ENCODE data around the gene SLAMF7.
"Not testable (repeated sequence)": the region's sequence is repeated elsewhere in the genome, so short reads cannot be mapped to it uniquely, and the experiment has no call there.

SLAMF7 gene

DNA sequence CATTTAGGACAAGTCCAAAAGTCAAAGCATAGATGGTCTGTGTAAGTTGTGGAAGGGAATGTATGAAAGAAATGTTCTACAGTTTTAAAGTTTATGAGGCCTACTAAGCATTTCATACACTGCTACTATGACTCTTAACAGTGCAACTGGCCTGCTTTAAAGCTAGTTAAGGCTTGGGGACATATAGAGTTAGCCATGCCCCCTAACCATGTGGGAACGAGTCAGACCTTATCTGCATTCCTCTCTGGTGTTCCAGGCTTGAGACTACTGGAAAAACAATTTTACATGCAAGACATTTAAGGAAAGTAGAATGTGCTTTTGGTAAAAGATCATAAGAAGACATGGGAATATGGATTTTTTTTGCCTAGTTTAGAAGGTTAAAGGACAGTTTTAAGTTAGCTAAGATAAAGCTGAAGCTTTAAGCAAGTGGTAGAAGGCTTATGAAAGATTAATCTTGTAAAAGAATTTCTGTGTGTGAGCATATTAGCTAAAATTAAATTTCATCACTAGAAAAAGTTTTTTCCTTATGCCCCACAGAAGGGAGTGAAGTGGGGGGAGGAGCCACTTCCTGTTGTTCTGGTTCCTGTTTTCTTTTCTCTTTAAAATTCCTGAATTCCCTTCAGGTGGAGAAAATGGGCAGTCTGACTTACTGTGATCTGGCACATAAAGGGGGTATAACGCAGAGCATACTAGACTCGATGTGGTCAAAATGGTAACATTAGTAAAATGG is 18.5 kb upstream of the SLAMF7 start:
- Histone ChIP-seq H3K27ac (ENCODE audit: insufficient read depth, low read depth, low read length, poor library complexity, severe bottlenecking) (no peak overlapping the region), H3K27me3 (ENCODE audit: control insufficient read depth, insufficient read depth, low read length, poor library complexity, severe bottlenecking) (no peaks in the 10 kb centered on the region), H3K4me3 (ENCODE audit: insufficient read depth, low read depth, low read length) (no peak overlapping the region), H3K4me1 (ENCODE audit: control insufficient read depth, insufficient read depth, low read length) (peaks cover 11% of the 10 kb centered on the region), H3K9me3 (ENCODE audit: control insufficient read depth, low read length) (no peaks in the 10 kb centered on the region), H3K36me3 (ENCODE audit: control insufficient read depth, insufficient read depth, low read length) (no peaks in the 10 kb centered on the region)
- 92% methylated on average over 3 of the region's 3 CpGs for WGBS, 2 experiments

DNA sequence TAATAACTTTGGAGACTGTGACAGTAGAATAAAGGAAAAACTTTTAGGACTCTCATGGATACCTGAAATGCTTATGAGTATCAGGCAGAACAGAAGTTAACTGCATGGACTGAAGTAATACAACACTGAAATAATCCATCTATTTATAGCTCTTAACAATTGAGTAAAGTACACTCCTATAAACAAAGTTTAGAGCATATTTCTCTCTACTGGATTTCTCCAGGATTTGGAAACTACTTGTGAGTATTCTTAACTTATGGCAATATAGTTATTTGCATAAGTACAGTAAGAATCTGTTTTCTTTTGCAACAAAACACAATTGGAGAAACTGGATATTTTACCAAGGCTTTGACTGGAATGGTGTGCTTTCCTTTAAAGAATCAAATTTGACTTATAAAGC is 17.6 kb upstream of the SLAMF7 start:
- H3K36me3 ChIP-seq (ENCODE audit: control insufficient read depth, insufficient read depth, low read length): no peaks in the 10 kb centered on the region
- no peaks in the 10 kb centered on the region for H3K9me3 ChIP-seq (ENCODE audit: control insufficient read depth, low read length)
- H3K4me1 ChIP-seq (ENCODE audit: control insufficient read depth, insufficient read depth, low read length): peaks cover 11% of the 10 kb centered on the region
- no peak overlapping the region for H3K27ac ChIP-seq (ENCODE audit: insufficient read depth, low read depth, low read length, poor library complexity, severe bottlenecking)
- no peak overlapping the region for H3K4me3 ChIP-seq (ENCODE audit: insufficient read depth, low read depth, low read length)
- no peaks in the 10 kb centered on the region for H3K27me3 ChIP-seq (ENCODE audit: control insufficient read depth, insufficient read depth, low read length, poor library complexity, severe bottlenecking)

DNA sequence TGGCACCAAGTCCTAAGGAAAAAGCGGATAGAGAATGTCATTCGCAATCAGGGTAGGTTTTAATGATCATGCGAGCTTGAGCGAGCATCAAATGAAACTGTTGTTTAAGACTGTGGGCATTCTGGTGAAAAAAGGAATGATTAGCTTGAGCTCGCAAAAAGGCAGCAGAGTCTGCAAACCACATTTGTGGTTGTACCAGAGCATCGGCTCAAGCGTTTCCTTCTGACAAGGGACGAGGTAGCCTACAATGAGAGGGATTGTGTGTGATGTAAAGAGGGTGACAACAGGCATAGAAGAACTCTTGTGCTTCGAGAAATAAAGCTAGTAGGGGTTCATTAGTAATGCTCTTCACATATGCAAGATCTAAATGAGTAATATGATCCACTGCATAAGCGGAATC is 16.3 kb upstream of the SLAMF7 start:
- no peaks in the 10 kb centered on the region for H3K27me3 ChIP-seq (ENCODE audit: control insufficient read depth, insufficient read depth, low read length, poor library complexity, severe bottlenecking)
- no peak overlapping the region for H3K27ac ChIP-seq (ENCODE audit: insufficient read depth, low read depth, low read length, poor library complexity, severe bottlenecking)
- WGBS, 2 experiments: 79 to 80% methylated on average over 10 of the region's 10 CpGs
- no peaks in the 10 kb centered on the region for H3K9me3 ChIP-seq (ENCODE audit: control insufficient read depth, low read length)
- H3K4me3 ChIP-seq (ENCODE audit: insufficient read depth, low read depth, low read length): no peak overlapping the region
- H3K4me1 ChIP-seq (ENCODE audit: control insufficient read depth, insufficient read depth, low read length): peaks cover 11% of the 10 kb centered on the region
- no peaks in the 10 kb centered on the region for H3K36me3 ChIP-seq (ENCODE audit: control insufficient read depth, insufficient read depth, low read length)

DNA sequence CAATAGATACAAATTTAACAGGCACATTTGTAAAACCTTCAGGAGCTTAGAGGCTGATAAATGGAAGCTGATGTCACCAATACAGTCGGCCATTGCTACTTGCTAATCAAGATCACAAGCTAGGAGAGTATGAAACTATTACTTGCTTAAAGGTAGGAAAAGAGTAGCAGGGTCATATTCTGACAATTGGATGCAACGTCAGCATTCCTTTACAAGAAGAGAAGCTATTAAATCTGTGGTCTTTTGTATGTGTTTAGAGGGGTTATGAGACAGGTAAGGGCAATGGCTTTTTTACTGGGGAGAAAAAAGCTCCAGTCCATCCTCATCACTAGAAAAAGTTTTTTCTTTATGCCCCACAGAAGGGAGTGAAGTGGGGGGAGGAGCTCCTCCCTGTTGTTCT is 15.7 kb upstream of the SLAMF7 start:
- H3K27ac ChIP-seq (ENCODE audit: insufficient read depth, low read depth, low read length, poor library complexity, severe bottlenecking): no peak overlapping the region
- no peaks in the 10 kb centered on the region for H3K36me3 ChIP-seq (ENCODE audit: control insufficient read depth, insufficient read depth, low read length)
- H3K9me3 ChIP-seq (ENCODE audit: control insufficient read depth, low read length): no peaks in the 10 kb centered on the region
- no peak overlapping the region for H3K4me3 ChIP-seq (ENCODE audit: insufficient read depth, low read depth, low read length)
- WGBS, 2 experiments: 90 to 95% methylated on average over 2 of the region's 2 CpGs
- peaks cover 11% of the 10 kb centered on the region for H3K4me1 ChIP-seq (ENCODE audit: control insufficient read depth, insufficient read depth, low read length)
- no peaks in the 10 kb centered on the region for H3K27me3 ChIP-seq (ENCODE audit: control insufficient read depth, insufficient read depth, low read length, poor library complexity, severe bottlenecking)

DNA sequence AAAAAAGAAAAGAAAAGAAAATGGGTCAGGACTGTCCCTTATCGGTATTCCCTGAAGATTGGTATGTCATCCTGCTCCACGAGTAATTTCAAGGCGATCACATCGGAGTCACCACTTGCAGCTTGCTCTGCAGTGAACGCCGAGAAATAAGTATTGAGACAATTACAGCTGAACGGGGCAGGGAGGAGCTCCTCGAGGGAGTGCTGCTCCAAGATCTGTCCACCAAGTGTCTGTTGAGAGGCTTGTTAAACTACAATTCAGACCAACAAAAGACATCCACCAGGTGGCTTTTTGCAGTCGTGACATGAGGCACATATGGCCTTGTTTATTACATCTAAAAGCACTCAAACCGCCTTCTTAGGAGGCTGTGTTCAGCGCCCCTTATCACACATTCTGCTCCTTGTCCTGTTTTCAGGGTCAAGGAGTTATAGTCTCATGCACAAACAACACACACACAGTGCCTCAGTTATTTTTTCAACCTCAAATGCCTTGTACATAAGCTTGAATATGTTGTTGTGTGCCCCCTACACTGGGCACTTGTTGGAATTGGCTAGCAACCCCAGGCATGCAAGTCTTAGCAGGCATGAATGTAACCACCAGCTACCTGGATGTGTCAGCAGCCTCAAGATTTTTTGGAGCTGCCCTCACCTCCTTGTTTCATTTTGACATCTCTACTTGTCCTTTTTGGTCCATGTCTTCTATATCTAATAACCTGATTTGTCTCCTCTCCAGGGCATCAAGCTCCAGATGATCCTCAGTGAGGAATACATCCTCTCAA is 14.4 kb upstream of the SLAMF7 start:
- no peak overlapping the region for H3K27ac ChIP-seq (ENCODE audit: insufficient read depth, low read depth, low read length, poor library complexity, severe bottlenecking)
- peaks cover 11% of the 10 kb centered on the region for H3K4me1 ChIP-seq (ENCODE audit: control insufficient read depth, insufficient read depth, low read length)
- H3K27me3 ChIP-seq (ENCODE audit: control insufficient read depth, insufficient read depth, low read length, poor library complexity, severe bottlenecking): no peaks in the 10 kb centered on the region
- no peak overlapping the region for H3K4me3 ChIP-seq (ENCODE audit: insufficient read depth, low read depth, low read length)
- H3K36me3 ChIP-seq (ENCODE audit: control insufficient read depth, insufficient read depth, low read length): no peaks in the 10 kb centered on the region
- WGBS, 2 experiments: 88 to 89% methylated on average over 11 of the region's 11 CpGs
- no peaks in the 10 kb centered on the region for H3K9me3 ChIP-seq (ENCODE audit: control insufficient read depth, low read length)

DNA sequence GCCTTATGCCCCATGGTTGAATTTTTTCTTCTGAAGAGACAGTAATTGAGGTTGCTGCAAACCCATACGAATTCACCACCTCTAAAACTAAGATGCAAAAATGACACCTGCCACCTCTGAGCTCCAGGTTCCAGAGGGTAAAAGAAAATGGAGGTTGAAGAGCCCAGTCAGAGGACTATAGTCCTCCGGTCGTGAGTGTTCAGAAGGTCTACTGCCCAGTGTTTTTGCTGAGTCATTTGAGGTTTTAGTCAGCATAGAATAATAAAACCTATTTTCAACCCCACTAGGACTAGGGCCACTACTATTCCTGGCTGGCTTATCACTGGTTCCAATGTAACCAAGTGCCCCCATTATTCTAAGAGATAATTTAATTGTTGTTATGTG is 12.9 kb upstream of the SLAMF7 start:
- no peak overlapping the region for H3K27ac ChIP-seq (ENCODE audit: insufficient read depth, low read depth, low read length, poor library complexity, severe bottlenecking)
- H3K27me3 ChIP-seq (ENCODE audit: control insufficient read depth, insufficient read depth, low read length, poor library complexity, severe bottlenecking): no peaks in the 10 kb centered on the region
- peaks cover 11% of the 10 kb centered on the region for H3K4me1 ChIP-seq (ENCODE audit: control insufficient read depth, insufficient read depth, low read length)
- H3K9me3 ChIP-seq (ENCODE audit: control insufficient read depth, low read length): no peaks in the 10 kb centered on the region
- 70 to 80% methylated on average over 3 of the region's 3 CpGs for WGBS, 2 experiments
- H3K4me3 ChIP-seq (ENCODE audit: insufficient read depth, low read depth, low read length): no peak overlapping the region
- no peaks in the 10 kb centered on the region for H3K36me3 ChIP-seq (ENCODE audit: control insufficient read depth, insufficient read depth, low read length)

DNA sequence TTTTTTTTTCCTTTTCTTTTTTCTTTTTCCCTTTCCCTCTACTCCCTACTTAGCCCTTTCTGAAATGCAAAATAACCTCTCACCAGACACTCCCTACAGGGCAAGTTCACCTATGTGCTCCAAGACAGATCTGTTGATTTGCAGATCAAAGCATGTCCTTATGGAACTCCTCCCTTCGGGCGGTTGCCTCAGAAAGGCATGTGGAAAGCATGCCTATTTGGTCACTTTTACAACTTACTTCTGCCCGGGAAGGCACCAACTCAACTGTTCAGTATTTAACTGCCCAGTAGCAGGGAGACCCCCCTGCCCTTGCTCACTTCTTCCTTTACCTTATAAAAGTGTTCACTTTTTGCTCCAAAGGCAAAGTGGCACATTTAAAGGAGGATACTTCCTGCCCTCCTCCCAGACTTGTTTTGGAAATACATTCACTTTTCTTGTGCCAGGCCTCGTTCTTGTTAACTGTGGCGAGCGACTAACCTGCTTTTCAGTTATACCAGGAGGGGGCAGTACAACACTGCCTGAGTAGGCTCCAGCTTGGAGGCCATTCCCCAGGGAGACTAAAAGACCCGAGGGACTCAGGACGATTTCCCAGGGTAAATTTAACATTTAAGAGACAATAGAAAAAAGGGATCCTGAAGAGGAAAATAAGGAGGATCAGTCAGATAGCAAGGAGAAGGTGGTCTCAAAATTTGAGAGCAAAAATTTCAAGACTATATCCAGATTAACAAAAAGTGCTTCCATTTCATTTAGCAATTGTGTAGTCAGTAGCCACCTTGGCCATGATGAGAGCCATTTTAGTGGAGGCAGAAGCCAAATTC is 12.3 kb upstream of the SLAMF7 start:
- H3K4me1 ChIP-seq (ENCODE audit: control insufficient read depth, insufficient read depth, low read length): peaks cover 11% of the 10 kb centered on the region
- no peaks in the 10 kb centered on the region for H3K36me3 ChIP-seq (ENCODE audit: control insufficient read depth, insufficient read depth, low read length)
- no peaks in the 10 kb centered on the region for H3K9me3 ChIP-seq (ENCODE audit: control insufficient read depth, low read length)
- no peak overlapping the region for H3K4me3 ChIP-seq (ENCODE audit: insufficient read depth, low read depth, low read length)
- no peak overlapping the region for H3K27ac ChIP-seq (ENCODE audit: insufficient read depth, low read depth, low read length, poor library complexity, severe bottlenecking)
- H3K27me3 ChIP-seq (ENCODE audit: control insufficient read depth, insufficient read depth, low read length, poor library complexity, severe bottlenecking): no peaks in the 10 kb centered on the region
- WGBS, 2 experiments: 13 to 14% methylated on average over 8 of the region's 8 CpGs

DNA sequence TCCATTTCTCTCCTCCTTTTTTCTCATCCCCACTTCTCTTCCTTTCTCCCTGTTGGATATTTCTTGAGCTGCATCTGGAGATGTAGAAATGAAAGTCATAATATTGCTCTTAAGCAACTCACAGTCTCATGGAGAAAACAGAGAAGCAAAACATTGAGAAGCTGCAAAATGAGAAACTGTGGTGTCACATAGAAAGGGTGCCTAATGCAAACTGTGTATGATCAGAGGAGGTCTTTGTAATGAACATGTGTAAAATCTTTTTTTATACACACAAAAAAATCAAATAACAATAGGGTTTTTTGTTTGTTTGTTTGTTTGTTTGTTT is 11.8 kb upstream of the SLAMF7 start:
- H3K4me1 ChIP-seq (ENCODE audit: control insufficient read depth, insufficient read depth, low read length): peaks cover 11% of the 10 kb centered on the region
- no peaks in the 10 kb centered on the region for H3K36me3 ChIP-seq (ENCODE audit: control insufficient read depth, insufficient read depth, low read length)
- no peak overlapping the region for H3K4me3 ChIP-seq (ENCODE audit: insufficient read depth, low read depth, low read length)
- no peak overlapping the region for H3K27ac ChIP-seq (ENCODE audit: insufficient read depth, low read depth, low read length, poor library complexity, severe bottlenecking)
- no peaks in the 10 kb centered on the region for H3K27me3 ChIP-seq (ENCODE audit: control insufficient read depth, insufficient read depth, low read length, poor library complexity, severe bottlenecking)
- no peaks in the 10 kb centered on the region for H3K9me3 ChIP-seq (ENCODE audit: control insufficient read depth, low read length)

DNA sequence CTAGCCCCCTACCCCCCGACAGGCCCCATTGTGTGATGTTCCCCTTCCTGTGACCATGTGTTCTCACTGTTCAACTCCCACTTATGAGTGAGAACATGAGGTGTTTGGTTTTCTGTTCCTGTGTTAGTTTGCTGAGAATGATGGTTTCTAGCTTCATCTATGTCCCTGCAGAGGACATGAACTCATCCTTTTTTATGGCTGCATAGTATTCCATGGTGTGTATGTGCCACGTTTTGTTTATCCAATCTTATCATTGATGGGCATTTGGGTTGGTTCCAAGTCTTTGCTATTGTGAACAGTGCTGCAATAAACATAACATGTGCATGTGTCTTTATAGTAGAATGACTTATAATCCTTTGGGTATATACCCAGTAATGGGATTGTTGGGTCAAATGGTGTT is 7.5 kb upstream of the SLAMF7 start:
- H3K27me3 ChIP-seq (ENCODE audit: control insufficient read depth, insufficient read depth, low read length, poor library complexity, severe bottlenecking); H3K36me3 ChIP-seq (ENCODE audit: control insufficient read depth, insufficient read depth, low read length); H3K9me3 ChIP-seq (ENCODE audit: control insufficient read depth, low read length); H3K4me3 ChIP-seq (ENCODE audit: insufficient read depth, low read depth, low read length); H3K4me1 ChIP-seq (ENCODE audit: control insufficient read depth, insufficient read depth, low read length); H3K27ac ChIP-seq (ENCODE audit: insufficient read depth, low read depth, low read length, poor library complexity, severe bottlenecking): not testable (repeated sequence)
- WGBS, 2 experiments: 76 to 88% methylated on average over 1 of the region's 2 CpGs

DNA sequence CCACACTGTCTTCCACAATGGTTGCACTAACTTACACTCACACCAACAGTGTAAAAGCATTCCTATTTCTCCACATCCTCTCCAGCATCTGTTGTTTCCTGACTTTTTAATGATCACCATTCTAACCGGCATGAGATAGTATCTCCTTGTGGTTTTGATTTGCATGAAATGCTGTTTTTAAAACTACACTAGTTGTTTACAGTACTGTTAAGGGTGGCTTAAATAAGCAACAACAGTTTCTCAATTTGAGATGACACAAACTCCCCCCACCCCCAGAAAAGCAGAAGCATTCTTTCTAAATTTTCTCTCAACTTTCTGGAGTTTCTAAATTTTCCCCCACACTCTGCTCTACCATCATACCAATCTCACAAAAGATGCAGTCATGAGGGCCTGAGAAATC is 7.1 kb upstream of the SLAMF7 start:
- 90% methylated on average over 1 of the region's 1 CpG; no CpG with 5 or more reads in 1 of the 2 experiments for WGBS, 2 experiments
- Histone ChIP-seq H3K4me1 (ENCODE audit: control insufficient read depth, insufficient read depth, low read length) (no peaks in the 10 kb centered on the region), H3K36me3 (ENCODE audit: control insufficient read depth, insufficient read depth, low read length) (no peaks in the 10 kb centered on the region)

More for the DNA sequence above, 7.1 kb upstream of the SLAMF7 start:
- H3K27ac ChIP-seq (ENCODE audit: insufficient read depth, low read depth, low read length, poor library complexity, severe bottlenecking): no peak overlapping the region
- no peaks in the 10 kb centered on the region for H3K9me3 ChIP-seq (ENCODE audit: control insufficient read depth, low read length)
- H3K27me3 ChIP-seq (ENCODE audit: control insufficient read depth, insufficient read depth, low read length, poor library complexity, severe bottlenecking): no peaks in the 10 kb centered on the region
- H3K4me3 ChIP-seq (ENCODE audit: insufficient read depth, low read depth, low read length): no peak overlapping the region

Data from ectodermal cell (in vitro differentiated cells).